ENCODE measurements around the gene VPS39.

GRCh38 chr15:42182961-42183360, 25.1 kb downstream of the VPS39 start:
- no peak for TF ChIP-seq FOXK2 (IDR thresholded peaks at IDR 0.05)
- no peak for TF ChIP-seq ELF4 (IDR thresholded peaks at IDR 0.05)
- no peak for TF ChIP-seq SUZ12 (IDR thresholded peaks at IDR 0.05)
- TF ChIP-seq BHLHE40 (IDR thresholded peaks at IDR 0.05; ENCODE audit: borderline replicate concordance) = no peak
- no peak for TF ChIP-seq PKNOX1 (IDR thresholded peaks at IDR 0.05)
- TF ChIP-seq ARNT (IDR thresholded peaks at IDR 0.05) = no peak

Measured in HEK293T (cell line).